CD1c-positive myeloid dendritic cell (primary cell): Measurements from ENCODE around the gene KCNAB2.

Source experiments
- DNase-seq: peaks from one replicate; pipeline ENCODE4 v3.0.0-alpha.2; 2016; ENCODE audit errors: extremely low spot score

KCNAB2 gene

DNA sequence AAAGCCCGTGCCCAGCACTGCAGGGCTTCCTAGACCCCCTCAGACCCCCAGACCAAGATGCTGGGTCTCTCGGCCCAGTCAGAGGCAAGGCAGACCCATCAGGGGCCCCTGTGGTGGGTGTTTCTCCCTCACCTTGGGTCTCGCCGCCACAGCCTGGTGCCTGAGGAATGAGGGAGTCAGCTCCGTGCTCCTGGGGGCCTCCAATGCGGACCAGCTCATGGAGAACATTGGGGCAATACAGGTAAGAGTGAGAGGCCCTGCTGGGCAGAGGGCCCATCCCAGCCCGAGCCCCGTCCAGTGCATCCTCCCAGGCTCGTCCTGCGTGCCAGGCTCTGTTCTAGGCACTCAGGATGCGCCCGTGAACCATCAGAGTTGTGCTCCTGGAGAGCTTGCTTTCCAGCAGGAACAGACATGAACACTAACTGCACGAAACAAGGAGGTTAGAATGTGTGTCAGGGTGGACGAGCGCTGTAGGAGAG, 51.5 kb downstream of the KCNAB2 start:
- no peak for DNase-seq

DNA sequence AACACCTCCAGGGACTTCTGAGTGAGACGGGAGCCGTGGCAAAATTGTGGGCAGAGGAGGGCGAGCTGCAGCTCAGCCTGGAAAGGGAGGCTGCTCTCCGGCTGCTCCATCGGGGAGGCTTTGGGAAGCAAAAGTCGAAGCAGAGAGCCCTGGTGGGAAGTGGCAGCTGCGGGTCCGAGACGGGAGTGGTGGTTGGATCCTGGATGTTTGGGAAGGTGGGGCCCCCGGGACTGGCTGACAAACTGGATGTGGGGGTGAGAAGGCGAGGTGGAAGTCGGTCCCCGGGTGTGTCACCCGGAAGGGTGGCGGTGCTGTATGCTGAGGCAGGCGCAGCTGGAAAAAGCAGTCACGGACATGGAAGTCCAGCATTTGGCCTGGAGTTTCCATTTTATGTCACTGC, 52.1 kb downstream of the KCNAB2 start:
- DNase-seq = no peak

GRCh38 chr1:6098303-6099215, 52.9 kb downstream of the KCNAB2 start:
- DNase-seq = no peak

GRCh38 chr1:6099297-6099696, 53.6 kb downstream of the KCNAB2 start:
- DNase-seq = no peak

GRCh38 chr1:6099787-6100765, 54.4 kb downstream of the KCNAB2 start:
- no peak for DNase-seq

DNA sequence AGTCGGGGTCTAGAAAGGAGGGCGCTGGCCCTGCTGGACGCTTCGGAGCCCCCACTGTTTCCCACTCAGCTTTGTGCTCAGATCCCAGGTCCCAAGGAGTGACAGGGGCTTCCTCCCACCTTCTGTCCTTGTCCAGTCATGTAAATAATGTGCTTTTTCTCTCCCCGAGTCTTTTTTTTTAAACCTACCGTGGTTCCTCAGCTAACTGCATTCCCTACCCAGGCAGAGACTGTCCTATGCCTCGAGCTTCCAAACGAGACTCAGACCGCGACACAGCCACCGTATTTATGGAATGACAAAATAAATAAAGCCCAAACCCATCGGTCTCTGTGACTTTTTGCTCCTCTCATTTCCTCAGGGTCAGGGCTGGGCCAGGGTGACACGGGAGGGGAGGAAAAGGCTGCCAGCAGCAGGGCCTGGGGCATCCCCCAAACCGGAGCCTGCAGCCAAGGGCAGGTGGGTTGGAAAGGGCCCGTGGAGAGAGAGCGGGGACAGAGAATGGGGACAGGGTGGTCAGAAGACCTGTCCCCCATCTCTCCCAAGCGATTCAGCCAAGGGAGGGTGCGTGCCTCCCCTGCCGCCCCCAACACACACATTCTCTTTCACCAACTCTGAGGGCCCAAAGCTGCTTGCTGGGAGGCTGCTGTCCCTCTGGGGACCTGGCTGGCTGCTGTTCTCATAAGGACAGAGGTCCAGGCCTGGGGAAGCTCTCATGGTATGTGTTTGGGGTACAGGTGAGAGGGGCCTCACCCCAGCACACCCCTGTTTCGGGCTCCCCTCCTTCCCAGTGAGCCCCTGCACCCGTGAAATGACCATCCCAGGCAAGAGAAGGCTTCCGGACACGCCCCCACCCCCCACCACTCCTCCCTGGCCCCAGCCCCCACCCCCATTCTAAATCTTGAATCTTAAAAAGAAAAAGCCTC, 55.4 kb downstream of the KCNAB2 start:
- DNase-seq = no peak

- DNase-seq = no peak
Measured at GRCh38 chr1:6101826-6102531, 56.3 kb downstream of the KCNAB2 start.

DNA sequence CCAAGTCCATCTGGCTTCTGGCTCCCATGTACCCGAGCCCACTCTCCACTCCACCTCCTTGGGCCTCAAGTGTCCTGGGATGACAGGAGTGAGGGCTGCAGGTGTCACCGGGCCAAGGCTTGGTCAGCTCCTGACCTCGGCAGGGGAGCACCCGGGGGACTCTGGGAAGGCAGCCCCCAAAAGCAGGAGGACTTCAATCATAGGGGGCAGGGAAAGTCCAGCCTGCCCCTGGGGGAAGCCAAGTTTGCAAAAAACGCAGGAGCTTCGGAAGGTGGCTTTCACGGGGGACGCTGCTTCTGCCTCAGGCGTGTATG, 56.8 kb downstream of the KCNAB2 start:
- DNase-seq = no peak

- DNase-seq = no peak
Measured at GRCh38 chr1:6103111-6103853, 57.6 kb downstream of the KCNAB2 start.

DNA sequence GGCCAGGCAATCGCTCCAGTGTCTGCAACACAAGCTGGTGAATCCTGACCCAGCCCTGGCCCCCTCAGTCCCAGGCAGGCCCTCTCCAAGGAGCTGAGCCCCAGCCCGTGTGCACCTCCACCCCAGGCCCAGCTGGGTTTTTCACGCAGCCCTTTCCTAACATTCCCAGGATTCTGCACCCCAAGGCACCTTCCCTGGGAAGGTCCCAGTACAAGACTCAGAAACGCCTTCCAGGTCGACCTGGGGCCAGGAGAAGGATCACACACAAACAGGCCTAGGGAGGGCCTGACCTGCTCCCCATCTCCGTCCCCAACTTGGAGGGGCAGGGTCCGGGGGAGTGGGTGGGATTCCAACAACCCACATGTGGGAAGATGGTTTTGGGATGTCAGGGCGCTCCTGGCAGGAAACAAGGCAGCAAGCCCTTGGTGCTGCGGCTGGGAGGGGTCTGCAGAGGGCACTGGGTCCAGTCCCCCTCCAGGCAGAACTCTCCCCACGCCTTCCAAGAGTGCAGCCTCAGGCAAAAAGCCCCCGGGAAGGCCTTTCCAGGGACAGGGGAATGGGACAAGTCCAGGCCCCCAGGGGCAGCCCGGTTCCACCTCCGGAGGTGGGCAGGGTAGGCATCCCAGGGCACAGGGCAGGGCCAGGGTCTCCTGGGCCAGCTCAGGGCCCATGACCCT, 58.3 kb downstream of the KCNAB2 start:
- DNase-seq = no peak

GRCh38 chr1:6104631-6105030, 58.9 kb downstream of the KCNAB2 start:
- no peak for DNase-seq

GRCh38 chr1:6105218-6105679, 59.6 kb downstream of the KCNAB2 start:
- no peak for DNase-seq

- DNase-seq = no peak
Measured at GRCh38 chr1:6105763-6106162, 60.1 kb downstream of the KCNAB2 start.

DNA sequence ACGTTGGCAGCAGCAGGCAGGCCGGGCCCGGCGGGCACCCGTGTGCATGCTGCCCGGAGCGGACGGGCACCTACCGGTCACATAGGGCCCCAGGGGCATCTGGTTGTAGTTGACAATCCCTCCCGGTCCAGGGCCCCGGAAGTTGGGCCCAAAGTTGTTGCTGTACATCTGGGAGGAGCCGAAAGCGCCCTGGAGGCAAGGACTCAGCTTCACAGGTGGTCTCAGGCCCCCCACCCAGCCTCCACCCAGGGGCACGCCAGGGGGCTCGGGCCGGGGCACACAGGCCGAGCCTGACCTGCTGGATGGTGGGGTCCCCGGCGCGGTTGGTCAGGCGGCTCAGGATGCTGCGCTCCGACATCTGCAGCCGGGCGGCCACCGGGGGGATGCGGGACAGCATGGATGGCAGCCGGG, 60.6 kb downstream of the KCNAB2 start:
- DNase-seq = no peak

GRCh38 chr1:6106977-6107376, 61.3 kb downstream of the KCNAB2 start:
- no peak for DNase-seq

DNA sequence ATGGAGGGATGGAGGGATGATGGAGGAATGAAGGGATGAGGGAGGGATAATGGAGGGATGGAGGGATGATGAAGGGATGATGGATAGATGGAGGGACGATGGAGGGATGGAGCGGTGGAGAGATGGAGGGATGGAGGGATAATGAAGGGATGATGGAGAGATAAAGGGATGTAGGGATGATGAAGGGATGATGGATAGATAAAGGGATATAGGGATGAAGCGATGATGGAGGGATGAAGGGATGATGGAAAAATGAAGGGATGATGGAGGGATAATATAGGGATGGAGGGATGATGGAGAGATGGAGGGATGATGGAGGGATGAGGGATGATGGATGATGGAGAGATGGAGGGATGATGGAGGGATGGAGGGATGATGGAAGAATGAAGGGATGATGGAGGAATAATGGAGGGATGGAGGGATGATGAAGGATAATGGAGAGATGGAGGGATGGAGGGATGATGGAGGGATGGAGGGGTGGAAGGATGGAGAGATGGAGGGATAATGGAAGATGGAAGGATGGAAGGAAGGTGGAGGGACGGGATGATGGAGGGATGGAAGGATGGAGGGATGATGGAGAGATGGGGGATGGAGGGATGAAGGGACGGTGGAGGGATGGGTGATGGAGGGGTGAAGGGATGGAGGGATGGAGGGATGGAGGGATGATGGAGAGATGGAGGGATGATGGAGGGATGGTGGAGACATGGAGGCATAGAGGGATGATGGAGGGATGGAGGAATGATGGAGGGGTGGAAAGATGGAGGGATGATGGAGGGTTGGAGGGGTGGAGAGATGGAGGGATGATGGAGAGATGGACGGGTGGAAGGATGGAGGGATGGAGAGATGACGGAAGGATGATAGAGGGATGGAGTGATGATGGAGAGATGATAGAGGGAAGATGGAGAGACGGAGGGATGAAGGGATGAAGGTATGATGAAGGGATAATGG, 62.0 kb downstream of the KCNAB2 start:
- no peak for DNase-seq

DNA sequence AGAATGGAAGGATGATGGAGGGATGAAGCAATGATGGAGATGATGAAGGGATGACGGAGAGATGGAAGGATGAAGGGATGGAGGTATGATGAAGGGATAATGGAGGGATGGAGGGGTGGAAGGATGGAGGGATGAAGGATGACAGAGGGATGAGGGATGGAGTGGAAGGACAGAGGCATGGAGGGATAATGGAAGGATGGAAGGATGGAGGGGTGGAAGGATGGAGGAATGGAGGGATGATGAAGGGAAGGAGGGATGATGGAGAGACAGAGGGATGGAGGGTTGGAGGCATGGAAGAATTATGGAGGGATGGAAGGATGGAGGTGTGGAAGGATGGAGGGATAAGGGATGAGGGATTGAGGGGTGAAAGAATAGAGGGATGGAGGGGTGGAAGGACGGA, 62.8 kb downstream of the KCNAB2 start:
- DNase-seq = no peak

DNA sequence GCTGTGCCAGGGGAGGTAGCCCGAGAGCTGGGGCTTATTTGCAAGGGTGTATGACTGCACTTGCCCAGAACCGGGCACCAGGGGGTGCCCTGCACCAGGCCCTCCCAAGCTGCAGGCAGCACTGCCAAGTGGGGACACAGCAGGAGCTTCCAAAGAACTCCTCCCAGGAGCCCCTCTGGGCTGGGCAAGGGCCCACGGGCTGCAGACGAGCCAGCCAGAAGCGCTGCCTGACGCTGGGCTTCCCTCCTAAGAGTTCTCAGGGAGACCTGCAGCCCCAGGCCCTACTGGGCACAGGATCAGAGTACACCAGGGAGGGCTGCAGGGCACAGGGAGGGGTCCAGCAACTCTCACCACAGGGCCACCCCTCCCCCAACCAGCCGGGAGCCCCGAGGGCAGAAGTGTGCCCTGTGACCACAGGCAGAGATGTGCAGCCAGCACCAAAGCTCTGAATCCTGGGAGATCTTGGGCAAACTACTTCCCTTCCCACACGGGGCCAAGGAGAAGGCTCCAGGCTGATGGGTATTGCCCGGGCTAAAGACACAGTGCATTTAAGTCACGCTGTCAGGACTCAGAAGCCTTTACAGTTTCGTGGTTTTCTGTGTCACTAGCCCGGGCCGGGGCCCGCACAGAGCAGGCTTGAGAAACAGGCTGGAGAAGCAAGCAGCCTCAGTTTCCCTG, 63.4 kb downstream of the KCNAB2 start:
- DNase-seq = peak; percentile 67
